Fibroblast of lung (primary cell): Measurements from ENCODE around the gene TTK. TPM values are rescaled to one million over a fixed set of nuclear protein-coding genes. Genes with fewer than 3 reads are reported as not detected.

Source experiments
- DNase-seq, 2 donors: peaks; one replicate each; pipeline versions ENCODE4 v3.0.0 to v3.0.0-alpha.2; 2010; ENCODE audit warnings: low read depth in 2 of 2
- H2AFZ ChIP-seq: 2 replicates; pipeline ENCODE4 v1.5.1; 2012; ENCODE audit warnings: low read length, control low read depth, inconsistent platforms
- H3K27ac ChIP-seq: 2 replicates; pipeline ENCODE4 v1.5.1; 2011; ENCODE audit warnings: low read length, control low read depth; ENCODE audit not compliant: insufficient read depth
- H3K27me3 ChIP-seq: 2 replicates; pipeline ENCODE4 v1.5.1; 2011; ENCODE audit warnings: mild to moderate bottlenecking, low read length; ENCODE audit not compliant: control insufficient read depth, insufficient read depth
- H3K36me3 ChIP-seq: 2 replicates; pipeline ENCODE4 v1.5.1; 2011; ENCODE audit warnings: low read length; ENCODE audit not compliant: control insufficient read depth, insufficient read depth
- H3K4me1 ChIP-seq: 2 replicates; pipeline ENCODE4 v1.5.1; 2011; ENCODE audit warnings: low read length; ENCODE audit not compliant: control insufficient read depth, insufficient read depth; ENCODE audit errors: extremely low read depth
- H3K4me2 ChIP-seq: 2 replicates; pipeline ENCODE4 v1.5.1; 2011; ENCODE audit warnings: low read length, control low read depth; ENCODE audit not compliant: insufficient read depth; ENCODE audit errors: extremely low read depth
- H3K4me3 ChIP-seq, 4 experiments: fragments of 200-600 bp in 1 of 4; sonication (generic) in 1 of 4; replicated peaks in 1 of 4; 2 replicates each; pipeline ENCODE4 v1.5.1; 2011 to 2016; ENCODE audit warnings: low read length in 4 of 4, low read depth in 3 of 4, mild to moderate bottlenecking in 3 of 4, control low read depth in 2 of 4, inconsistent platforms in 1 of 4, mixed read lengths in 1 of 4; ENCODE audit not compliant: insufficient read depth in 1 of 4; ENCODE audit errors: control extremely low read depth in 1 of 4
- H3K79me2 ChIP-seq: 2 replicates; pipeline ENCODE4 v1.5.1; 2012; ENCODE audit warnings: mild to moderate bottlenecking, low read length, inconsistent platforms; ENCODE audit not compliant: control insufficient read depth, insufficient read depth
- H3K9ac ChIP-seq: 2 replicates; pipeline ENCODE4 v1.5.1; 2011; ENCODE audit warnings: mild to moderate bottlenecking, low read length, control low read depth; ENCODE audit not compliant: insufficient read depth
- H3K9me3 ChIP-seq: 2 replicates; pipeline ENCODE4 v1.5.1; 2012; ENCODE audit warnings: low read depth, low read length; ENCODE audit not compliant: control insufficient read depth, insufficient read depth
- H4K20me1 ChIP-seq: 2 replicates; pipeline ENCODE4 v1.5.1; 2011; ENCODE audit warnings: low read length; ENCODE audit not compliant: control insufficient read depth, insufficient read depth; ENCODE audit errors: extremely low read depth
- EZH2 ChIP-seq: IDR thresholded peaks from 2 replicates; pipeline ENCODE4 v1.5.1; 2012; ENCODE audit warnings: low read length, control low read depth, mild to moderate bottlenecking; ENCODE audit errors: missing control alignments
- polyA plus RNA-seq, 2 donors: library from polyadenylated mRNA; depleted of rRNA in 1 of 2; stranded (reverse) in 1 of 2; unstranded in 1 of 2; fragments of >200 nt; gene quantifications; 2 replicates each; pipeline ENCODE4 v1.2.1, GENCODE V29; 2011 to 2012; ENCODE audit warnings: missing spikeins in 1 of 2
- total RNA-seq: library from RNA; depleted of rRNA; stranded (reverse); fragments of >200 nt; gene quantifications from 2 replicates; pipeline ENCODE4 v1.2.1, GENCODE V29; 2014
- TF ChIP-seq, protein P1 (sequence below), 2 donors: IDR thresholded peaks in 1 of 2; conservative IDR thresholded peaks in 1 of 2; 1 replicate in 1 of 2; 2 replicates in 1 of 2; pipeline ENCODE4 v1.5.1; 2011 to 2012; ENCODE audit warnings: low read length in 2 of 2, control low read depth in 1 of 2, inconsistent platforms in 1 of 2, low read depth in 1 of 2, mild to moderate bottlenecking in 1 of 2

Gene TTK
- total and polyA plus RNA-seq, 2 donors (not counting 1 experiment from before 2014, with no cell fraction given): 4.9 to 6.1 TPM

DNA sequence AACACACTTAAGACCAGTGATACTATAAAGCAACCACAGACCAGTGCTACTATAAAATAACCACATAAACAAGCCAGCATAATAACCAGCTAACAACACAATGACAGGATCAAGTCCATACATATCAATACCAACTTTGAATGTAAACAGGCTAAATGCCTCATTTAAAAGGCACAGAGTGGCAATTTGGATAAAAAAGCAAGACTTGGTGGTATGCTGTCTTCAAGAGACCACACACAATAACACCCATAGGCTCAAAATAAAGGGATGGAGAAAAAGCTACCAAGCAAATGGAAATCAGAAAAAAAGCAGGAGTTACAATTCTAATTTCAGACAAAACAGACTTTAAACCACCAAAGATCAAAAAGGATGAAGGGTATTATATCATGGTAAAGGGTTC lies 37.3 kb upstream of the TTK start:
- Histone ChIP-seq H3K9ac (no peak overlapping the region), H2AFZ (no peak overlapping the region), H4K20me1 (no peaks in the 10 kb centered on the region), H3K9me3 (no peaks in the 10 kb centered on the region), H3K4me3 (no peak overlapping the region), H3K79me2 (no peaks in the 10 kb centered on the region), H3K27ac (no peak overlapping the region), H3K36me3 (no peaks in the 10 kb centered on the region), H3K4me1 (no peaks in the 10 kb centered on the region), H3K4me2 (no peak overlapping the region), H3K27me3 (peaks cover 3% of the 10 kb centered on the region)
- DNase-seq: no peak
- TF ChIP-seq, protein P1, sequence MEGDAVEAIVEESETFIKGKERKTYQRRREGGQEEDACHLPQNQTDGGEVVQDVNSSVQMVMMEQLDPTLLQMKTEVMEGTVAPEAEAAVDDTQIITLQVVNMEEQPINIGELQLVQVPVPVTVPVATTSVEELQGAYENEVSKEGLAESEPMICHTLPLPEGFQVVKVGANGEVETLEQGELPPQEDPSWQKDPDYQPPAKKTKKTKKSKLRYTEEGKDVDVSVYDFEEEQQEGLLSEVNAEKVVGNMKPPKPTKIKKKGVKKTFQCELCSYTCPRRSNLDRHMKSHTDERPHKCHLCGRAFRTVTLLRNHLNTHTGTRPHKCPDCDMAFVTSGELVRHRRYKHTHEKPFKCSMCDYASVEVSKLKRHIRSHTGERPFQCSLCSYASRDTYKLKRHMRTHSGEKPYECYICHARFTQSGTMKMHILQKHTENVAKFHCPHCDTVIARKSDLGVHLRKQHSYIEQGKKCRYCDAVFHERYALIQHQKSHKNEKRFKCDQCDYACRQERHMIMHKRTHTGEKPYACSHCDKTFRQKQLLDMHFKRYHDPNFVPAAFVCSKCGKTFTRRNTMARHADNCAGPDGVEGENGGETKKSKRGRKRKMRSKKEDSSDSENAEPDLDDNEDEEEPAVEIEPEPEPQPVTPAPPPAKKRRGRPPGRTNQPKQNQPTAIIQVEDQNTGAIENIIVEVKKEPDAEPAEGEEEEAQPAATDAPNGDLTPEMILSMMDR (conservative IDR thresholded peaks at IDR 0.05 in 1 of 2, IDR thresholded peaks at IDR 0.05 in 1 of 2; ENCODE audit: low read depth in 1 of 2, low read length in 2 of 2): no peak
- no peak for TF ChIP-seq EZH2

DNA sequence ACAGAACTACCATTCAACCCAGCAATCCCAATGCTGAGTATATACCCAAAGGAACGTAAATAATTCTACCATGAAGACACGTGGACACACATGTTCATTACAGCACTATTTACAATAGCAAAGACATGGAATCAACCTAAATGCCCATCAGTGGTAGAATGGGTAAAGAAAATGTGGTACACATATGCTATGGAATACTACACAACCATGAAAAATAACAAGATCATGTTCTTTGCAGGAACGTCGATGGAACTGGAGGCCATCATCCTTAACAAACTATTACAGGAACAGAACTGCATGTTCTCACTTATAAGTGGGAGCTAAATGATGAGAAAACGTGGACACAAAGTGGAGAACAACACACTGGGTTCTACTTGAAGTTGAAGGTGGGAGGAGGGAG lies 34.7 kb upstream of the TTK start:
- Histone ChIP-seq H3K79me2 (no peaks in the 10 kb centered on the region), H3K4me3 (no peak overlapping the region), H3K9me3 (no peaks in the 10 kb centered on the region), H3K27me3 (peaks cover 3% of the 10 kb centered on the region), H3K4me2 (no peak overlapping the region), H4K20me1 (no peaks in the 10 kb centered on the region), H3K27ac (no peak overlapping the region), H3K36me3 (no peaks in the 10 kb centered on the region), H2AFZ (no peak overlapping the region), H3K9ac (no peak overlapping the region), H3K4me1 (no peaks in the 10 kb centered on the region)
- no peak for DNase-seq
- TF ChIP-seq, protein P1 (conservative IDR thresholded peaks at IDR 0.05 in 1 of 2, IDR thresholded peaks at IDR 0.05 in 1 of 2; ENCODE audit: low read depth in 1 of 2, low read length in 2 of 2): no peak
- no peak for TF ChIP-seq EZH2

DNA sequence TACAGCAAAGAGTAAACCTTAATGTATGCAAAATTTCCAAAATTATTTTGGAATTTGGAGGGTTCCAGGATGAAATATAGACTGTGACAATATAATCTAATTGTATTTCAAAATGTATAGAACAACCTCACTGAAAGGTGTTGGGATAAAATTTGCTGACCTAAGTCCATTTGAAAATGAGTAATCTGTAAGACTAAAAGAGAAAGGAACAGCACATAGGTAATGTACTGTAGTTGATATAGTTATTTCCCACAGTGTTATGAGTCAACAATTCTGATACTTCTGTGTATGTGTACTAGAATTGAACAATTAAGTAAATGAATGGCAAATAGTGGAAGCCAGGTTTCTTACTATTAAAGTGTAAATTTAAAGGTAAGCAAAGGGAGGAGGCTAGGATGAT lies 33.3 kb upstream of the TTK start:
- H3K9me3 ChIP-seq: no peaks in the 10 kb centered on the region
- H3K79me2 ChIP-seq: no peaks in the 10 kb centered on the region
- TF ChIP-seq, protein P1 (conservative IDR thresholded peaks at IDR 0.05 in 1 of 2, IDR thresholded peaks at IDR 0.05 in 1 of 2; ENCODE audit: low read depth in 1 of 2, low read length in 2 of 2): no peak
- TF ChIP-seq EZH2: no peak
- H3K27ac ChIP-seq: no peak overlapping the region
- H3K4me1 ChIP-seq: no peaks in the 10 kb centered on the region
- H4K20me1 ChIP-seq: no peaks in the 10 kb centered on the region
- H3K27me3 ChIP-seq: no peaks in the 10 kb centered on the region
- no peak overlapping the region for H2AFZ ChIP-seq
- DNase-seq: no peak
- H3K9ac ChIP-seq: no peak overlapping the region
- H3K4me3 ChIP-seq: no peak overlapping the region
- H3K4me2 ChIP-seq: no peak overlapping the region
- no peaks in the 10 kb centered on the region for H3K36me3 ChIP-seq
